GM19463 (cell line): ENCODE measurements around the gene NRP2.

Source experiments
- ATAC-seq: cut with Tn5 transposase; IDR thresholded peaks from one replicate; pipeline ENCODE4 v1.9.1; 2021; ENCODE audit warnings: mild to moderate bottlenecking, moderate library complexity; ENCODE audit not compliant: unreplicated experiment

NRP2 gene

GRCh38 chr2:205730701-205731582, 48.6 kb downstream of the NRP2 start:
- peak; percentile 23 for ATAC-seq

GRCh38 chr2:205731583-205731981, 49.3 kb downstream of the NRP2 start:
- peak; percentile 90 for ATAC-seq

GRCh38 chr2:205732314-205732713, 50.0 kb downstream of the NRP2 start:
- no peak for ATAC-seq

- ATAC-seq, result no peak
Observed at GRCh38 chr2:205733082-205733481, 50.8 kb downstream of the NRP2 start.

GRCh38 chr2:205733648-205734047, 51.3 kb downstream of the NRP2 start:
- no peak for ATAC-seq

- no peak for ATAC-seq
Observed at GRCh38 chr2:205734436-205735037, 52.2 kb downstream of the NRP2 start.

- ATAC-seq, result no peak
Observed at GRCh38 chr2:205738117-205738968, 56.0 kb downstream of the NRP2 start.

- ATAC-seq, result no peak
Observed at GRCh38 chr2:205739620-205740019, 57.3 kb downstream of the NRP2 start.

- ATAC-seq, result no peak
Observed at GRCh38 chr2:205740381-205740780, 58.1 kb downstream of the NRP2 start.

GRCh38 chr2:205741256-205741978, 59.1 kb downstream of the NRP2 start:
- ATAC-seq, result no peak

- ATAC-seq, result no peak
Observed at GRCh38 chr2:205743137-205743536, 60.8 kb downstream of the NRP2 start.

- ATAC-seq, result no peak
Observed at GRCh38 chr2:205744074-205744591, 61.8 kb downstream of the NRP2 start.

GRCh38 chr2:205745661-205746419, 63.5 kb downstream of the NRP2 start:
- ATAC-seq, result no peak

- ATAC-seq, result no peak
Observed at GRCh38 chr2:205746420-205746785, 64.1 kb downstream of the NRP2 start.

GRCh38 chr2:205747829-205748386, 65.6 kb downstream of the NRP2 start:
- ATAC-seq, result no peak

- ATAC-seq, result no peak
Observed at GRCh38 chr2:205748639-205749038, 66.3 kb downstream of the NRP2 start.

GRCh38 chr2:205749078-205749477, 66.8 kb downstream of the NRP2 start:
- no peak for ATAC-seq

- ATAC-seq, result no peak
Observed at GRCh38 chr2:205750797-205751196, 68.5 kb downstream of the NRP2 start.

- ATAC-seq, result no peak
Observed at GRCh38 chr2:205751569-205752031, 69.3 kb downstream of the NRP2 start.
